Activated CD8-positive, alpha-beta memory T cell treated with anti-CD3 and anti-CD28 coated beads for 48 hours (primary cell): ENCODE measurements around the gene FHIT.
"Not testable (repeated sequence)": the region's sequence is repeated elsewhere in the genome, so short reads cannot be mapped to it uniquely, and the experiment has no call there.

Experiments used
- DNase-seq, 3 experiments: peaks; one replicate each; pipeline ENCODE4 v3.0.0-alpha.2; 2020; ENCODE audit warnings: low read depth in 2 of 3, low spot score in 2 of 3

The FHIT gene

DNA sequence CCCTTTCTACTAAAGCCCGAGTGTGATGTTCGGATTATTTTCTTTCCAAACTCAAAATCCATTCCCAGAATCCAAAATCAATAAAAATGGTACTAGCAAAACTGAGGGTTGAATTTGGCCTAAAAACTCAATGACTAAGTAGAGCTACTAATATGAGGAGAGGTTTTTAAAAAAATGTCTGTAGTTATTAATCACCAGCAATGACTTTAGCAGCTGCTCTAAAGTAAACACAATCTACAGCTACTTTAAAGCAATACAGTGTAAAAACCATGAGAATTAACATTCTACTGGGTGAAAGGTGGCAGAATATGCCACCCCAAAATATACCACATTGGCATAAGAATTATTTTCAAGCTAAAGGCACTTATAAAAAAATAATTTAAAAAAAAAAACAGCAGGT is 23.5 kb downstream of the FHIT start:
- no peak for DNase-seq

DNA sequence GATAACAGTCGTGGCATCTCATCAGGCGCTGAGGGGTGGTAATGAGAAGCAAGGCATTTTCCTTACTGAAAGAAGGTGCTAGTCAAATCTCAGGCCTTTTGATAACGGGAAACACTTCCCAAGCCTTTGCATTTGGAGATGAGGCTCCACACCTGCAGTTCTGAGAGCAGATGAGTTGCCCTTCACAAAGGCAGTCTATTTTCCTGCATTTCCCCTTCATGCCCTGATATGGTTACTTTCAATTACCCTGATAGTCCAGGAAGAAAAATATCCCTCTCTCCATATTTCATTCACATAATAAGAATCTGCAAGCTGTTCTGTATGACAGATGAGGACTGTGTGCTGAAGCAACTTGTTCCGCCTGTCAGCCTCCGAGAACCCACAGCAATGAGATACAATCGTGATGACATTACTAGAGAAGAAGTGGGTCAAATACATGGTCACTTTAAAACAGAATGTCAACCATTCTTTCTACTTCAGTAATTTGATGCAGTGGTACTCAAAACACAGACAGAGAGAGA is 25.0 kb downstream of the FHIT start:
- DNase-seq: no peak

DNA sequence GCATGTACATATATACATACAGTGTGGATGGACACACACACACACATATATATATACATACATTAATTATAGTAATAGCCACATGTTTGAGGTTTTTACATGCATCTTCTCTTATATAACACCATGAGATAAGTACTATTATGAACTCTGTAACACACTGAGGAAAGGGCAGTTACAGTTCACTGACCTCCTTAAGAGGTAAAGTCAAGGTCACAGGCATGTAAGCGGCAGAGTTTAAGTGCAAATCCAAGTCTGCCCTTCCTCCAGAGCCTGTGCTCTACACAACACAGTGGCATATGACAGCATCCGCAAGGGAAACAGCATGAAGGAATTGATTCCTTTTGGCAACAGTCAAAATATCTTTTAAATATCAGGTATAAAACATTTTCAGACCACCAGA is 26.4 kb downstream of the FHIT start:
- no peak for DNase-seq

DNA sequence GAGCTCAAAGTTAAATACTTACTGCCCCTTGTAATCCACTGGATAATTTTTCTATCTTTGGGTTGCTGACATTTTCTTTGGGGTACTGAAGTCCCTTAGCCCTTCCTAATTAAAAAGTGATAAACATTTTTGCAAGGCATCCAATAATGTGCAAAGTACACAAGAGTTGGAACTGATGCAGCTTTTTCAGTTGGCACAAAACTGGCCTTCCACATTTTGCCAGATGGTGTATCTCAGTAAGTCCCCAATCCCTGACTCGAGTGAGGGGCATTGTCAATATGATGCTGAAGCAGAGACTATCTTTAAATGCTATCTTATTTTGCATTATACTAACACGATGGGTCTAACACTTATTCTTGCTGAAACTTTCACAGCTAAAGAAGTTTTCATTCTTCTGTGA is 27.8 kb downstream of the FHIT start:
- no peak for DNase-seq

DNA sequence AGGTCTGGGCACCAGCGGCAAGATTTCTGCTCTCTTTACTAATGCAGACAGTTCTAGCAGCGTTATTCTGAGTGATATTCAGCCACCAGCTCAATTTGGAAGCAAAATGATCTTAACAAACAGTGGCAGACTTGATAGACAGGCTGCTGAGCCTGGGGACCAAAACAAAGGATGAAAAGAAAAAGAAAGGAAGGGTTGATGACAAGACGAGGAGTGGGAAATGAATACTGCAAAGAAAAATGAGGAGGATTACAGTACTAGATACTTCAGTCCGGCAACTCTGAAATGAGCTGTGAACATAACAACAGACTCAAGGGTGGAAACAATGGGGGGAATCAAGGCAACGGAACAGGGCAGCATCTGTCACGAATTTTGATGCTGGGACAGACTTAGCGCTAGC is 28.8 kb downstream of the FHIT start:
- DNase-seq: no peak

DNA sequence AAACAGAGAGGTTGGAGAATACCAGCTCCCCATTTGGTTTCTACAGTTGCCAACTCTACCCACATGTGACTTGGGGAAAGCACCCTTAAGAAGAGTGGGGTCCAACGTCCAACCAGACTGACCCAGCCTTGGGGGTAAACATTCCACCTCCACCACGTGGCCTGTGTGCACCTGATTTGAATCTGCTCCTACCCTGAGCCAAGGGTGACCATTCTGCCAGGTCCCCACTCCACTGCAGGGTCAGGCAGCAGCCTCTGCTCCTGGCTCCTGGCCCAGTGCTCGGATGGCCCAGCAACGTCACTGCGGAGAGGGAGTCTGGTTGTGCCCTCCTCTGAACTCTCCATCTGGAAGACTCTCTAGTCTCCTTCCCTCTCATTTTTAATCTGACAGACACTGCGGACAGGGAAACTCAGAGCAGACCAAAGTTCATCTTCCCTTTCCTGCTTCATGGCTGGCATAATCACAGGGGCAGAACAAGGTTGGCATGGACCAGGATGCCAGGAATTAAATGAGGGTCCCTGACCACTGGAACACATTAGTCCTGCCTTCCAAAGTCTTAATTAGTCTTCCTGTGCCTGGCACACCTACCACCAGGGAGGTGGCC is 29.4 kb downstream of the FHIT start:
- DNase-seq: no peak

DNA sequence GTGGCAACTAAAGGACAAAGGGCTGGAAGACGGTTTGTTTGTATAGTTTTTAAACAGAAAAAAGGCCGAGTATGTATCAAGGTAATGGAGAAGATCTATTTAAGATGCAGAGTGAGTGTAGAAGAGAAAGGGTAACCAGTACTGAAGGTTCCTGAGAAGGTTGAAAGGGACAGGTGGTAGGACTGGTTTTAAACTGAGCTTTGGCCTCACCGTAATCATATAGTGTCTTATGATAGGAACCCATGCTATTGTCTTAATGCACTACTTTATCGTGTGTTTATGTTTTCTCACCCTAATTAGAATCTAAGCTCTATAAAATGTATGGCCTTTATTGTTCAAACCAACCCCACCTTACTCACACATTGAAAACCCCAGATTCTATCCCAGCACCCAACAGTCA is 32.7 kb downstream of the FHIT start:
- DNase-seq: no peak

DNA sequence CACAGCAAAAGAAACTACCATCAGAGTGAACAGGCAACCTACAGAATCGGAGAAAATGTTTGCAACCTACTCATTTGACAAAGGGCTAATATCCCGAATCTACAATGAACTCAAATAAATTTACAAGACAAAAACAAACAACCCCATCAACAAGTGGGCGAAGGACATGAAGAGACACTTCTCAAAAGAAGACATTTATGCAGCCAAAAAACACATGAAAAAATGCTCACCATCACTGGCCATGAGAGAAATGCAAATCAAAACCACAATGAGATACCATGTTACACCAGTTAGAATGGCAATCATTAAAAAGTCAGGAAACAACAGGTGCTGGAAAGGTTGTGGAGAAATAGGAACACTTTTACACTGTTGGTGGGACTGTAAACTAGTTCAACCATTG is 35.1 kb downstream of the FHIT start:
- not testable (repeated sequence) for DNase-seq

DNA sequence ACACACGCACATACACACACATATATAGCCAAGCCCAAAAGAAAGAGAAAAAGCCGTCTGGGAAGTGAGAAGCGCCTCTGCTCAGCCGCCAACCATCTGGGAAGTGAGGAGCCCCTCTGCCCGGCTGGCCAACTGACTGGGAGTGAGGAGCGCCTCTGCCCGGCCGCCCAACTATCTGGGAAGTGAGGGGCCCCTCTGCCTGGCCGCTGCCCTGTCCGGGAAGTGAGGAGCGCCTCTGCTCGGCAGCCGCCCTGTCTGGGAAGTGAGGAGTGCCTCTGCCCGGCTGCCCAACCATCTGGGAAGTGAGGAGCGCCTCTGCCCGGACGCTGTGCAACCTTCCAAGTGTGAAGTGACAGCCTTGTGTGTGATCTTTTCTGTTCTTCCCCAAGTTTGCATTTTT is 49.2 kb downstream of the FHIT start:
- DNase-seq: no peak

DNA sequence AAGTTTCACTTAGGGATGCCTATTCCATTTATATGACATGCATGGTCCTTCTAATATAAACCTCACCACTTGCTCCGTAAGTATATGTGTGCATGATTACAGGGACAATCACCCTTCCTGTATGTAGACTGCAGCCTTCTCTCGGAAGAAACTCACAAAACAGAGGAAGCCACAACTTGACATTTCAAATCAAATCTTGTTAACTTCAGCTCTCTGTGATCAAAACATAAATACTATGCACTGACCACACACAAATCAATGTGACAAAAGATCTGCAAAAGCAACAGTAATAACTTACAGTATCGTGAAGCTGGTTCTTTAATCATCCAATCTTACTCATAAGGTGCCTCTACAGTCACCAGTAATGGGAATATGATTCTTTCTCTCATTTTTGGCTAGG is 50.2 kb downstream of the FHIT start:
- DNase-seq: no peak

DNA sequence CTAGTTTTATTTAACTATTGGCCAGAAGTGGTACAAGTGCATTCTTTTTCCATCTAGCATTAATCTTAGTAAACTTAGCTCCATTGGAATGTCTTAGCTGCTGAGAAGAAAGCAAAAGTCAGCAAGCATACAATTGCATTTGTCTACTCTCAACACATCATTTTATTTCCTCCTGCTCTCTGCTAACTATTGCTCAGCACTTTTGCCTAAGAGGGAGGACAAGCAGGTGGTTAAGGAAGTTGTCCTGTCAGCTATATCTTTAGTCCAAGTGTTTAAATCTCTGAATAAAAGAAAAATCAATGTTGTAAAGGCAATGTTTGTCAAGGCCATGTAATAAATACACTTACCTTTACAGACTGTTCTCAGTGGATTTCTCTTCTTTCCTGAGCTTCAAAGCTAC is 51.0 kb downstream of the FHIT start:
- no peak for DNase-seq

DNA sequence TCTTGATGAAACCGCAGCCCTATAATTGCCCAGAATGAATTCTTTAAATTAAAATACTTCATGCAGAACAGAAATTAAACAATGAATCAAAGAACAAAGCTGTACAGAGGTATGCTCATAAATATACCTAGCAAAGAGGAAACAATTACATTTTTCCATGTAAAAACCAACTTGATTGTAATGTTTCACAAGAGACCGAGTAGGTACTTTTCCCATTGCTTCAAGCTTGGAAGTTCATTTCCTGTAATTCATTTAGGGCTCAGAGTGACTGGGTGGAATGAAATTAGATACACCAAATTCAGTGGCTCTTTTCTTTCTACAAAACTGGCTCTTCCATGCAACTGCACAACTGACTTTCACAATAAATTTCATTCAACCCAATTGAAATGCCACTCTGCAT is 51.4 kb downstream of the FHIT start:
- no peak for DNase-seq

DNA sequence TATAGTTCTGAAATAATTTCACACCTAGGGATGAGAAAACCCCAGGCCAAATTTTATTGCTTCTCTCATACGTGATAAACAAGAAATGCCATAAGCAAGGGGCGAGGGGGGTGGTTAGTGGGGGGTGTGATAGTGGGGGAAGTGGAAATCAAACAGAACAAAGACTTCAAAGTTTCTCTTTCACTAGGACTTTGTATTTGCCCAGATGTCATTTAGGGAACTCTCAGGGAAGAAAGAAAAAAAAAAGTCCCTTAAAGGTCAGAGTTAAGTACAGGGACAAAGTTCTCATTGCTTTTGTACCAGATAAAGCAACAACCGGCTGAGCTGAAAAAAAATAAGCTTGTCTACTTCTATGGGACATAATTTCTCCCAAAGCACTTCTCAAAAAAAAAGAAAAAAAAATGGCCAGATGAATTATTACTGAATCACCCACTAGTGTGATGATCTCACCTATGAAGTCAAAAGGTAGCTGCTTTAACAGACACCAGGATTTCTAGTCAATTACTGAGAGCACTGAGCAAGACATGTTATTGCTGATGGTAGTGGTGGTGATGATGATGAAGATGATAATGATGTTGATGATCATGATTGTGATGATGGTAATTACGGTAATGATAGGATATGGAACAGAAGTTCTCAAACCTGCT is 56.2 kb downstream of the FHIT start:
- DNase-seq: no peak

DNA sequence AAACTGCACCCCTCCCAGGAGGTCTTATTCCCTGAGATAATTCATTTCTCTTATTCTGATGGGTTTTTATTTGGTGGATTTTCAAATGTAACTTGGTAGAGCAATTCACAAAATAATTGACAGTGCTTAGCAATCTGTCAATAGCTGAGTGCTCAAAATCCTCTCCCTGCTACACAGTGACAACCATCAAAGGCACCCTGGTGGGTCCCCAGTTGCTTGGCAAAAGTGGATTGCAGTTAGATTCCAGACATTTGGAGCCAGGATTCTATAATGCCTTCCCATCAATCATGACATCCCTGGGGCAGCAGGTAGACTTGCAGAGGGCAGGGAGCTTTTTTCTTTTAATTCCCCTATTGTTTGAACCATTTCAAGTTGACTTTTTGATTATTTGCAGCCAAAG is 59.0 kb downstream of the FHIT start:
- DNase-seq: no peak

DNA sequence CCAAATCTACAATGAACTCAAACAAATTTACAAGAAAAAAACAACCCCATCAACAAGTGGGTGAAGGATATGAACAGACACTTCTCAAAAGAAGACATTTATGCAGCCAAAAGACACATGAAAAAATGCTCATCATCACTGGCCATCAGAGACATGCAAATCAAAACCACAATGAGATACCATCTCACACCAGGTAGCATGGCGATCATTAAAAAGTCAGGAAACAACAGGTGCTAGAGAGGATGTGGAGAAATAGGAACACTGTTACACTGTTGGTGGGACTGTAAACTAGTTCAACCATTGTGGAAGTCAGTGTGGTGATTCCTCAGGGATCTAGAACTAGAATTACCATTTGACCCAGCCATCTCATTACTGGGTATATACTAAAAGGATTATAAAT is 61.0 kb downstream of the FHIT start:
- DNase-seq: not testable (repeated sequence)

DNA sequence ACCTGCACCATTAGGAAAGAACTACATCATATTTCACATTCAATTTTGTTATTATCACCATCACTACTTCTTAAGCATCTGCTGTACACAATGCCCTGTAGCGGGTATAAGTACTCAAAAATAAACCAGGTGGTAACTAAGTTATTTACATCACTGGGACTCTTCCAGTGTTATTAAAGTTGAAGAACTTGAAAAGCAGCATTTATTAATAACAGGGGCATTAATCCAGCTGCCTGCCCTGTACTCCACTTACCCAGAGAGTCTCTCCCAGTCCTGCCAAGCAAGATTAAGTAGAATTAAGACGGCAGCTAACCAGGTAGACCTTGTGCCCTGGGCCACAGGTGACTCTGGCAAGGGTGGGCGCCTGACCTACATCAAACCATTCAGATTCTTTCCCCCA is 65.2 kb downstream of the FHIT start:
- DNase-seq: no peak

DNA sequence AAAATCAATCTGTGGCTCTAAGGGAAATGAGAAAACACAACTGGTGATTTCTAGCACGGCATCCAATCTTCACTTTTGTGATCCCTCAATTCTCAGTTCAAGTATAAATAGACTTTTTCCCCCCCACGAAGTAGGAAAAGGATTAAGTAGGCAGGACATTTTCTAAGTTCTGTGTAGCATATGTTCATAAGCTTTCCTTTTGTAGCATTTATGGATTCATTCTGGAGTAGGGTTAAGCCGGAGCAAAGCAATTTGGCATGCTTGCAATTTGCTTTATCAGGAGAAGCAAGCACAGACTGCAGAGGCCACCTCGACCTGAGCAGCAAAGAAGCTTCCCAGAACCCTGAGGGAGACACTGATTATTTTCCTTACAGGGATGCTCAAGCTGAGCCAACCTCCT is 66.3 kb downstream of the FHIT start:
- no peak for DNase-seq

DNA sequence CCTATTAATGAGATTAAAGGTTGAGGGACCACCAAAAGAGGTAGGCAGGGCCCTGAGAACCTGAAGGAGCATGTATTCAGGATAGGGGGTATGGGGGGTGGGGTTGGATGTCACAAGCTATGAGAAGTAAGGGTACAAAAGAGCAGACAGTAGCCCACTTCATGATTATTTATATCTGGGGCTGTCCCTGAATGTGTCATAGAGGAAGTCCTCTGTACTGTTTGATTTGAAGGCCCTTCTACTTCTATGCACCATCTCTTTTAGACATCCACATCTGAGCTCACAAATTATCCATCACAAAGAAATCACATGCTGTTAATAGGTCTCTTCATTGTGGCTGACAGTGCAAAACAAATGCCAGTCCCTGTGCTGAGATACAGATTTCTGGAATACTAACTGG is 68.6 kb downstream of the FHIT start:
- no peak for DNase-seq

DNA sequence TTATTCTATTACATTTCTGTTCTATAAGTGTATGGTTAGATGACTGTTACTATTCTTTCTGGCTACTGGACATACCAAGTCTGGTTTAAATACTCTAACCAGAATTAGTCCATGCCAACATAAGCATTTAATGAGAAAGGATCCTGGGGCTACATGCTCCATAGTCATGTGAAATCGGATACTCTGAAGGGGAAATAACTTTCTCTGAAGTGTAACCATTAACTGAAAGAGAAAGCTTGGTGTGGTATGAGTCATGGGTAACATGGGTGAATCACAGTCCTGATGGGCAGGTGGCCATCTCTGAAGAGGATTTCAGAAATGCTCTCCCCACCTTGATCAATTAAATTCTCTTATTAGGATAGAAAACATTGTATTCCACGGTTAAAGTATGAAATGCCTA is 69.4 kb downstream of the FHIT start:
- no peak for DNase-seq

DNA sequence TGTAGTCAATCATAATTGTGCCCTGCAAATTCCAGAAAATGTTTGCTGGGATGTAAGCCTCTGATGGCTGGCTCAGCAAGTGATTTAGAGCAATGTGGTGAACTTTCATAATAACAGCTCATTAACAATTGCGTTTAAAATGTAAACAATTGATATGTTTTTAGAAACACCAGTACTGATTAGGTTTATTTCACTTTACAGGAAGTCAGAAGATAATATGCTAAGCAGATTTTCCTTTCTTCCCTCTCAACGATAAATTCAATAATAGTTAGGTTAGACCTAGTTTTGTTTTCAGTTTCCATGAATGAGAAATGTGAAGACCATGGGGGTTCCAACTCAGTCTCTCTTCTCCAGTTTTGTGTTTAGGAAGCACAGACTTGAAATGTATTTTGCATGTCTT is 71.0 kb downstream of the FHIT start:
- DNase-seq: no peak

DNA sequence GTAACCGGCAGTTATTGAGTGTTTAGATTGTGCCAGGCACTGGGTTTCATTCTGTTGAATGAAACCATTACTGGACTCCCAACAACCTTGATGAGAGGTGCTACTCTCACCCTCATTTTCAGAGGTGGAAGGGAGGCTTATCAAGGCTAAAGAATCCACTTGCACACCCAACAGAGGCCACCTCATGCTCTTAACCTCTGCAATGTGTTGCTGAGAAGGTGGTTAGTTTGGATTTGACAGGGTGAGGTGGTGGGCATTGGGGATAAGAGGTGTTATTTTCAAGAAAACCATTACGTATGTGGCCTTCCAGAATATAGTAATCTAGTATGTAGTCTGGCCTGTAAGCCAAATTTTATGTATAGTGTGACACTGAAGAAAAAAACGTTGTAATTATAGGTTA is 73.1 kb downstream of the FHIT start:
- DNase-seq: no peak

DNA sequence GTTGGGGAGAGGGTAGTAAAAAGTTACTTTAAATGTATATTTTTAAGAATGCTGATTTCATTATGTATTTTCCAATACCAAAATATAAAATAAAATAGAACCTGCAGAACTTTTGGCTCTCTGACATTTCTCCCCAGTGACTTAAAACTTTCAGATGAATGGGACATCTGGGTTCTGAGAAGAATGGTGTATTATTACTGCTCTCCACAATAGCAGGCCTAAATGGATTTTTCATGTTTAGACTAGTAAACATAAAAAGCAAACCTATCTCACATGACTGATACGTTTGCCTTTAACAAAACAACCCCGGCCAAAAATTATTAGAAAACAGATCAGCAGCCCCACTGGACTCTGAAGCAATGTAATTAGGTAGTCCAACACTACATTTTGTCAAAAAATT is 73.8 kb downstream of the FHIT start:
- DNase-seq: no peak

DNA sequence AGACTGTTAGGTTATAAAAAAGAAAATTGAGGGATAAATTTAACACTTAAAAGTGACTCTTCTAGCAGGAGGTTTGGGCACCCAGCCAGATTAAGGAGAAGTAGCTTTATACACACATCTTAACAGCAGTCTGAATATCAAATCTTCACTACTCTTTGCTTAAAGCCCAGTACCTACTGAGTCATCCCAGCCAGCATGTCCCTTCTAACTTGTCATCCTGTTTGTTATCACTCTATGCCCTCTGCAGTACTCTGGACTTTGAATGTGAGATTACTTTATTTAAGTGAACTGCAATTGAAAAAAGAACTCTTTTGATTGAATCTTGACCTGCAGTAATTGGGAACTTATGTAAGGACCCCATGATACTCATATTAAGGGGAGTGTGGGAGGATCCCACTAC is 77.6 kb downstream of the FHIT start:
- no peak for DNase-seq
